Measurements from ENCODE around the gene CCDC9B. TPM values are rescaled to one million over a fixed set of nuclear protein-coding genes. Genes with fewer than 3 reads are reported as not detected.

The CCDC9B gene
- total RNA-seq, 1 donor from 2014 or later = 155 TPM

DNA sequence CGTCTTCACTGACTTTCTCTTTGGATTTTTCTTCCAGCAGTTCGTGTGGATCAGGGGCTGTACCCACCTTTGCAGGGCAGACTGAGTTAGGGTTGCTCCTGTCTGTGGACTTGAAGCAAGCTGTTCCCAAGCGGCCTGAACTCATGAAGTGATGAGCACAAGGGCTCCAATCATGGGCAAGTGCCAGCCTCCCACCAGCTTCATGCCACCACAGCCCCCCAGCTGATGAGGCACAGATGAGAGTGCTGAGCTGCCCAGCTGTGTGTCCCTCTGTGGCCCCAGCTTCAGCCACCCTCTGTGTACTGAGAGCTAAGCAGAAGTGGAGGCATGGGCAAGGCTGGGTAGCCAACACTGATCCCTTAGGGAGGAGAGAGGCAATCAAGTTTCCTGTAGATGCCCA is 29.7 kb downstream of the CCDC9B start:
- Histone ChIP-seq H3K4me1 (peaks cover 20% of the 10 kb centered on the region), H3K36me3 (no peaks in the 10 kb centered on the region), H3K4me3 (no peak overlapping the region), H3K27me3 (ENCODE audit: low read depth) (peaks cover 8% of the 10 kb centered on the region), H3K27ac (replicated peaks) (no peak overlapping the region), H3K9me3 (replicated peaks) (no peaks in the 10 kb centered on the region)
- DNase-seq = no peak
- TF ChIP-seq, protein P1, sequence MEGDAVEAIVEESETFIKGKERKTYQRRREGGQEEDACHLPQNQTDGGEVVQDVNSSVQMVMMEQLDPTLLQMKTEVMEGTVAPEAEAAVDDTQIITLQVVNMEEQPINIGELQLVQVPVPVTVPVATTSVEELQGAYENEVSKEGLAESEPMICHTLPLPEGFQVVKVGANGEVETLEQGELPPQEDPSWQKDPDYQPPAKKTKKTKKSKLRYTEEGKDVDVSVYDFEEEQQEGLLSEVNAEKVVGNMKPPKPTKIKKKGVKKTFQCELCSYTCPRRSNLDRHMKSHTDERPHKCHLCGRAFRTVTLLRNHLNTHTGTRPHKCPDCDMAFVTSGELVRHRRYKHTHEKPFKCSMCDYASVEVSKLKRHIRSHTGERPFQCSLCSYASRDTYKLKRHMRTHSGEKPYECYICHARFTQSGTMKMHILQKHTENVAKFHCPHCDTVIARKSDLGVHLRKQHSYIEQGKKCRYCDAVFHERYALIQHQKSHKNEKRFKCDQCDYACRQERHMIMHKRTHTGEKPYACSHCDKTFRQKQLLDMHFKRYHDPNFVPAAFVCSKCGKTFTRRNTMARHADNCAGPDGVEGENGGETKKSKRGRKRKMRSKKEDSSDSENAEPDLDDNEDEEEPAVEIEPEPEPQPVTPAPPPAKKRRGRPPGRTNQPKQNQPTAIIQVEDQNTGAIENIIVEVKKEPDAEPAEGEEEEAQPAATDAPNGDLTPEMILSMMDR (IDR thresholded peaks at IDR 0.05; ENCODE audit: borderline replicate concordance) = no peak
- intact Hi-C loops (cut with micrococcal nuclease) = no loop called here

DNA sequence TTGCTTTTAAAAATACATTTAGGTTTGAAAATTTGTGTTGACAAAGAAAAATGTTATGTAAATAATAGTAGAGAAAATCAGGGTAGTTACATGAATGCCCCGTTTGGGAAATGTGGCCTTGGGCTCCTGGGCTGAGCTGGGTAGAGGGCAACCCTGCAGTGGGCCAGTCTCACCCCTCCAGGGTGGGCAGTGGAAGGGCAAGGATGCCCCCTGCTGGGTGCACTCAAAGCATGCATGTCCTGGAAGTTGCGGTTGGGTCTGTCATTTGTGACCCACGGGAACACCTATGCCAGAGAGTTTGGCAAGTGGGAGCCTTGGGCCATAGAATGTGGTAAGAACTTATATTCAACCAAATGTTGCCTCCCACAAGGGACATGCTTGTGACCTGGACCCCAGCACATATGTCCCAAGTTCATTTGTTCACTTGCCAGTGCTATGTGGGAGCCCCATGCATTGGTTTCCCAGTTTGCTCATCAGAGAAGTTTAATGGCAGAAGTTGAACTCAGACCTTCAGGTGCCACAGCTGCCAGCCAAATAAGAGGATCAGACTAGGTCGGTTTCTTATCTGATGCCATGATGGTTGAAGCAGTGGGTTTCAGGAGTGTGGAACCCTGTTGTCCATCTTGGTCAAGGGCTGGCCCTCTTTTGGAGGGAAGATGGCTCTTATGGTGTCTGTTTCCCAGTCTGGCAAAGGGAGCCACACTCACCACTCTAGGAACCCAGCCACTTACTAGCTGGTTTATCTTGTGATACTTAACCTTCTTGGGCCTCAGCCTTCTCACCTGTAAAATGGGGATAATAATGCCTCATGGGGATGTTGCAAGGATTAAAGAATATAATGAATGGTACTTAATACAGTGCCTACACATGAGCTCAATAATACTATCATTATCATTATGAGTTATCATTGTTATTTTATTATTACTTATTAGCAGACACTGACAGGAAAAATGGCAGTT is 30.5 kb downstream of the CCDC9B start:
- Histone ChIP-seq H3K4me3 (no peak overlapping the region), H3K9me3 (replicated peaks) (no peaks in the 10 kb centered on the region), H3K4me1 (peaks cover 20% of the 10 kb centered on the region), H3K27ac (replicated peaks) (no peak overlapping the region), H3K36me3 (no peaks in the 10 kb centered on the region), H3K27me3 (ENCODE audit: low read depth) (peaks cover 8% of the 10 kb centered on the region)
- intact Hi-C loops (cut with micrococcal nuclease) = no loop called here
- peak; percentile 62 for DNase-seq
- TF ChIP-seq, protein P1 (IDR thresholded peaks at IDR 0.05; ENCODE audit: borderline replicate concordance) = peak; percentile 81

- intact Hi-C loops (cut with micrococcal nuclease) = no loop called here
- H3K27me3 ChIP-seq (ENCODE audit: low read depth) = peaks cover 8% of the 10 kb centered on the region
- H3K27ac ChIP-seq (replicated peaks) = no peak overlapping the region
- H3K4me1 ChIP-seq = peaks cover 20% of the 10 kb centered on the region
- no peaks in the 10 kb centered on the region for H3K36me3 ChIP-seq
- no peak for DNase-seq
- no peak overlapping the region for H3K4me3 ChIP-seq
- no peaks in the 10 kb centered on the region for H3K9me3 ChIP-seq (replicated peaks)
- TF ChIP-seq, protein P1 (IDR thresholded peaks at IDR 0.05; ENCODE audit: borderline replicate concordance) = no peak
Measured at GRCh38 chr15:40309344-40309862, 31.3 kb downstream of the CCDC9B start.

GRCh38 chr15:40307421-40308211 is 33.1 kb downstream of the CCDC9B start, which contains the start of gene PLCB2:
Gene PLCB2 (minus strand): TSS chr15:40307935. CDS start chr15:40307672, 263 bp downstream.
- Histone ChIP-seq H3K4me1 (peaks cover 8% of the 10 kb centered on the region), H3K9me3 (replicated peaks) (no peaks in the 10 kb centered on the region), H3K27ac (replicated peaks) (peak within 1 kb of the TSS; percentile 51), H3K27me3 (ENCODE audit: low read depth) (peaks cover 12% of the 10 kb centered on the region), H3K36me3 (no peaks in the 10 kb centered on the region), H3K4me3 (peak within 1 kb of the TSS; percentile 45)
- intact Hi-C loops (cut with micrococcal nuclease) = no loop called here
- TF ChIP-seq, protein P1 (IDR thresholded peaks at IDR 0.05; ENCODE audit: borderline replicate concordance) = peak; percentile 43
- DNase-seq = peak; percentile 44

- Histone ChIP-seq H3K27me3 (ENCODE audit: low read depth) (peaks cover 12% of the 10 kb centered on the region), H3K27ac (replicated peaks) (peak overlapping the region; percentile 27), H3K4me3 (peak overlapping the region; percentile 45), H3K4me1 (peaks cover 13% of the 10 kb centered on the region), H3K36me3 (no peaks in the 10 kb centered on the region), H3K9me3 (replicated peaks) (no peaks in the 10 kb centered on the region)
- TF ChIP-seq, protein P1 (IDR thresholded peaks at IDR 0.05; ENCODE audit: borderline replicate concordance) = no peak
- intact Hi-C loops (cut with micrococcal nuclease) = no loop called here
- DNase-seq = no peak
Measured at GRCh38 chr15:40306908-40307307, 33.8 kb downstream of the CCDC9B start.
